Stimulated activated CD4-positive, alpha-beta T cell treated with anti-CD3 and anti-CD28 coated beads, TNF-alpha, amount 100 ng/mL, for 4 hours (primary cell): ENCODE results near the gene SLC35E4.
"Not testable (repeated sequence)": the region's sequence is repeated elsewhere in the genome, so short reads cannot be mapped to it uniquely, and the experiment has no call there.

ENCODE experiments used
- DNase-seq, 3 experiments: peaks; one replicate each; pipeline ENCODE4 v3.0.0-alpha.2; 2020; ENCODE audit warnings: low read depth in 3 of 3

Gene SLC35E4

DNA sequence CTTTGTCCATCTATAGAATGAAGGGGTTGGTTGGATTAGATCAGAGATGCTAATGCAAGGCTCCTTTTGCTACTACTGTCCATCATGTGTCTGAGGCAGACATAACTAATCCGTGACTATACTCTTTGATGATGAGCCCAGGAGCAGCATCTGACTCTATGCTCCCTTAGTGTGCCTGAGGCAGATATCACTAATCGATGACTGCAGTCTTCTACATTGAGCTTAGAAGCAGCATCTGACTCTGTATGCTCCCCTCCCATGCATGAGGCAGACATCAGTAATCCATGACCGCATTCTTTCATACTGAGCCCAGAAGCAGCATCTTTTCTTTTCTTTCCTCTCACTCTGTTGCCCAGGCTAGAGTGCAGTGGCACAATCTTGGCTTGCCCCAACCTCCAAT is 24.4 kb upstream of the SLC35E4 start:
- DNase-seq, result no peak

DNA sequence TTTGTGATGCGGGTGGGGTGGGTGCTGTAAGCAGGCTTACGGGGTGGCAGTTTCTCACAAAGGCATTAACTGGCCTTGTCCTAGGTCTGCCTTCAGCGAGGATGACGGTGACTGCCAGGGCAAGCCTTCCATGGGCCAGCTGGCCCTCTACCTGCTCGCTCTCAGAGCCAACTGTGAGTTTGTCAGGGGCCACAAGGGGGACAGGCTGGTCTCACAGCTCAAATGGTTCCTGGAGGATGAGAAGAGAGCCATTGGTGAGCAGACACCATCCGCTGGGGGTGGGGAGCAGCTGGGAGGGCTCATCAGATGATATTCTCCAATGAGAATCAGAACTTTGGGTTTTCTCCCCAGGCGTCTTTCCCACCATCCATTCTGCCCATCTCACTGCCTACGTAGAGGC is 22.8 kb upstream of the SLC35E4 start:
- DNase-seq, result no peak

DNA sequence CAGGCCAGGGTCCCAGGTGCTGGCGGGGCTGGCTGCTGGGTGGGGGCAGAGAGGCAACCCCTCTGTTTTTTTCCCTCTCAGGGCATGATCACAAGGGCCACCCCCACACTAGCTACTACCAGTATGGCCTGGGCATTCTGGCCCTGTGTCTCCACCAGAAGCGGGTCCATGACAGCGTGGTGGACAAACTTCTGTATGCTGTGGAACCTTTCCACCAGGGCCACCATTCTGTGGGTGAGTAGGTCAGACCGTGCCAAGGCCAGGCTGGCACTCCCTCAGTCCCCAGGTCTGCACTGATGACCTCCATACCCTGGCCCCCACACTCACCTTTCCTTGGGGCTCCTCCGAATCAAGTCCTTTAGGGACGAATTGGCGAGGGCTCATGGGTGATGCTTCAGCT is 21.3 kb upstream of the SLC35E4 start:
- DNase-seq, result no peak

DNA sequence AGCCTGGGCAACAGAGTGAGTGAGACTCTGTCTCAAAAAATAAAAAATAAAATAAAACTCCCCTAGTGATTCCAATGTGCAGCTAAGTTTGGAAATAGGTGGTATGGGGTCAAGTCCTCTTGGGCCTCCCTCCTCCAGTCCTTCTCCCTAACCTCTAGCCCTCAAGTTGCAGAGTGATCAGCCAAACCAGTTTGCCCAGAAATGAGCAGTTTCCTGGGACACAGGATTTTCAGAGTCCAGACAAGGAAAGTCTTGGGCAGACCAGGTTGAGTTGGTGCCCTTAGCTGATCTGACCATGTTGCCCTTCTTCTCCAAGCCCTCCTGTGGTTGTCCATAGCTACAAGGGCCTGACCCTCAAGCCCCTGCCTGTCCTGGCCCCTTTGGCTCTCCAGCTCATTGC is 20.7 kb upstream of the SLC35E4 start:
- DNase-seq, result no peak

DNA sequence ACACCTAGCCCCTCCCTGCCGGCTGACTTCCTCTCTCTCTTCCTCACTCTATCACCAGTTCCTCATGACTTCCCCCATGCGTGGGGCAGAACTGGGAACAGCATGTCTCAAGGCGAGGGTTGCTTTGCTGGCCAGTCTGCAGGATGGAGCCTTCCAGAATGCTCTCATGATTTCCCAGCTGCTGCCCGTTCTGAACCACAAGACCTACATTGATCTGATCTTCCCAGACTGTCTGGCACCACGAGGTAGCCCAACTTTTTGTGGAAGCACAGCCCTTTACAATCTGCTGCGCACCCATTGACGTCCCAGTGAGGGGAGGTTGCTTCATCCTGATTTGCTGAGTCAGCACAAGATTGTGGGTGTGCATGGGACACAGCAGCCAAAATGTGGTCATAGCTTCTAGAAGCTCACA is 20.0 kb upstream of the SLC35E4 start:
- no peak for DNase-seq

DNA sequence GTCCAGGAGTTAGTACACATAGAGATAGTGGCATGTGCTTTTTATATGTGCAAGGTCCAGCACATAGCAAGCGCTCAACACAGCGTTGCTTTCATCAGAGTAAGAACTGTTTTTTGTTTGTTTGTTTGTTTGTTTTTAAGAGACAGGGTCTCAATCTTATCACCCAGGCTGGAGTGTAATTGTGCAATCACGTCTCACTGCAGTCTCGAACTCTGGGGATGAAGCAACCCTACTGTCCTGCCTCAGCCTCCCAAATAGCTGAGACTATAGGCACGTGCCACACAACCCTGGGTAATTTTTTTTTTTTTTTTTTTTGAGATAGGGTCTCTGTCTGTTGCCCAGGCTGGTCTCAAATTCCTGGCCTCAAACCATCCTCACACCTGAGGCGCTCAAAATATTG is 17.8 kb upstream of the SLC35E4 start:
- DNase-seq, result no peak

DNA sequence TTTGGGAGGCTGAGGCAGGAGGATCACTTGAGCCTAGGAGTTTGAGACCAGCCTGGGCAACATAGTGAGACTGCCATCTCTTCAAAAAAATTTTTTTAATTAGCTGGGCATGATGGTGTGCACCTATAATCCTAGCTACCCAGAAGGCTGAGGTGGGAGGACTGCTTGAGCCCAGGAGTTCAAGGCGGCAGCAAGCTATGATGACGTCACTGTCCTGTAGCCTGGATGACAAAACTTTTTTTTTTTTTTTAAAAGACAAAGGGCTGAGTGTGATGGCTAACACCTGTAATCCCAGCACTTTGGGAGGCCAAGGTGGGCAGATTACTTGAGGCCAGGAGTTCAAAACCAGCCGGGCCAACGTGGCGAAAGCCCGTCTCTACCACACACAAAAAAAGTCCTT is 15.7 kb upstream of the SLC35E4 start:
- not testable (repeated sequence) for DNase-seq

DNA sequence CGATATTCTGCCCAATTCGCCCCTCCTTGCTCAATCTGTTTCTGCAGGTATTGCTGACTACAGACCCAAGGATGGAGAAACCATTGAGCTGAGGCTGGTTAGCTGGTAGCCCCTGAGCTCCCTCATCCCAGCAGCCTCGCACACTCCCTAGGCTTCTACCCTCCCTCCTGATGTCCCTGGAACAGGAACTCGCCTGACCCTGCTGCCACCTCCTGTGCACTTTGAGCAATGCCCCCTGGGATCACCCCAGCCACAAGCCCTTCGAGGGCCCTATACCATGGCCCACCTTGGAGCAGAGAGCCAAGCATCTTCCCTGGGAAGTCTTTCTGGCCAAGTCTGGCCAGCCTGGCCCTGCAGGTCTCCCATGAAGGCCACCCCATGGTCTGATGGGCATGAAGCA is 9.2 kb upstream of the SLC35E4 start:
- no peak for DNase-seq

DNA sequence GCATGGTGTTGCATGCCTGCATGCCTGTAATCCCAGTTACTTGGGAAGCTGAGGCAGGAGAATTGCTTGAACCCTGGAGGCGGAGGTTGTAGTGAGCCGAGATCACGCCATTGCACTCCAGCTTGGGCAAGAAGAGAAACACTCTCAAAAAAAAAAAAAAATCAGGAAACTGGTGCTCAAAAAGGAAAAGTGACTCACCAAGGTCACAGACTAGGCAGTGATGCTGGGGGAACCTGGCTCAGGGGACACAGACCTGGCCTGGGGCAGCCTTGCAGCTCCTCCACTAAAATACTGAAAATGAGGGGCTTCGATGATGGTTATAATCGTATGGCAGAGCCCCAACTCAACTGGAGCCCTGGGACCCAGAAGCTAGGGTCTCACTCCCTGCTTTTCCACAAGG is 8.1 kb upstream of the SLC35E4 start:
- no peak for DNase-seq

DNA sequence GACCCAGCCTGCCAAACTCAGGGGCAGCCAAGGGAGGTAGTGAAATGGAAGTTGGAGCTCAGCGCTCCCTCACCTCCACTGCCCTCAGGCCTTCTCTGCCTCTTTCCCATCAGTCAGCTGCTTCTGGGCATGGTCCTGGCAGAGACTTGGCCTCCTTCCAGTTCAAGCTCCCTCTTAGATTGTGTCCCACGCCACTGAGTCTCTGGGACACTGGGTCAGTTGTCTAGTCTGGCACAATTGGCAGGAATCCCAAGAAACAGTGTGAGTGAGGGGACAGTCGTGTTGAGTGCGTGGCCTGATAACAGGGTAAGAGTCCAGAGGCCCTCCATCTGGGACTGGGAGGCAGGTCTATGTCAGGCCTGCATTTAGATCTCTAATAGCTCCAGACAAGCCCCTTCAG is 7.1 kb upstream of the SLC35E4 start:
- DNase-seq, result no peak

DNA sequence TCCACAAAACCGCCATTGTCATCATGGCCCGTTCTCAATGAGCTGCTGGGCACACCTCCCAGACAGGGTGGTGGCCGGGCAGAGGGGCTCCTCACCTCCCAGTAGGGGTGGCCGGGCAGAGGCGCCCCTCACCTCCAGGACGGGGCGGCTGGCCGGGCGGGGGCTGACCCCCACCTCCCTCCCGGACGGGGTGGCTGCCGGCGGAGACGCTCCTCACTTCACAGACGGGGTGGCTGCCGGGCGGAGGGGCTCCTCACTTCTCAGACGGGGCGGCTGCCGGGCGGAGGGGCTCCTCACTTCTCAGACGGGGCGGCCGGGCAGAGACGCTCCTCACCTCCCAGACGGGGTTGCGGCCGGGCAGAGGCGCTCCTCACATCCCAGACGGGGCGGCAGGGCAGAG is 4.1 kb upstream of the SLC35E4 start:
- DNase-seq, result not testable (repeated sequence)

DNA sequence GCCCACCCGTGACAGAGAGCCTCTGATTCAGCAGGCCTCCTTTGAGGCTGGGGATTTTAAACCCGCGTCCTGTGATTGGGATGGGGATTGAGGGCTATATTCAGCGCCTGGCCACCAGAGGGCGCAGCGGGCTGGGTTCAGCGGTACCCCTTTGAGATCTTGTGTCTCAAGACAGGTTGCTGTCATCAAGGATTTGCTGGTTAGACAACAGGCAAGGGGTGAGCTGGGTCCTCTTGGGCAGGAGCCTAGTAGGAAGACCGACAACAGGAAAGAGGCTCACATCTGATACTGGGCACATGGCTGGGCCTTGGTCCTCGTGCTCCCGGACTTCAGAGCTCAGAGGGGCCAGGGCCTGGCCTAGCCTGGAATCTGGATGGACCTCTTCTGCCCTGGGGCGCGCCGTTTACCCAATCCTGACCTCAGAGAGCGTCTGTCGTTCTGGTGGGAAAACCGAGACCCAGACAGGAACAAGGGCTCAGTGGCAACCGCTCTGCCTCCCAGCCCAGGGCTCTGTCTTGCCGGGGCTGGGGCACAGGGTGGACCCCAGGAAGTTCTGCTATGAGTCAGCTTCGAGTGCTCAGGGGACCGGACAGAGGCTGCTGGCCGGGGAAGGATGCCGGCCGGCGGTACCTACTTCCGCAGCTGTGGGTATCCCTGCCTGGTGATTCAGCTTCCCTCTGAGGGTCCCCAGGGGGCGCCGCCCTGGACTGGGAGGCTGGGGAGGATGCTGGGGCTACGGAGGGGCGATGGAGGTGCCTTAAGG is 929 bp upstream of the SLC35E4 start:
- peak; percentile 80 to 88 (median 87) for DNase-seq

DNA sequence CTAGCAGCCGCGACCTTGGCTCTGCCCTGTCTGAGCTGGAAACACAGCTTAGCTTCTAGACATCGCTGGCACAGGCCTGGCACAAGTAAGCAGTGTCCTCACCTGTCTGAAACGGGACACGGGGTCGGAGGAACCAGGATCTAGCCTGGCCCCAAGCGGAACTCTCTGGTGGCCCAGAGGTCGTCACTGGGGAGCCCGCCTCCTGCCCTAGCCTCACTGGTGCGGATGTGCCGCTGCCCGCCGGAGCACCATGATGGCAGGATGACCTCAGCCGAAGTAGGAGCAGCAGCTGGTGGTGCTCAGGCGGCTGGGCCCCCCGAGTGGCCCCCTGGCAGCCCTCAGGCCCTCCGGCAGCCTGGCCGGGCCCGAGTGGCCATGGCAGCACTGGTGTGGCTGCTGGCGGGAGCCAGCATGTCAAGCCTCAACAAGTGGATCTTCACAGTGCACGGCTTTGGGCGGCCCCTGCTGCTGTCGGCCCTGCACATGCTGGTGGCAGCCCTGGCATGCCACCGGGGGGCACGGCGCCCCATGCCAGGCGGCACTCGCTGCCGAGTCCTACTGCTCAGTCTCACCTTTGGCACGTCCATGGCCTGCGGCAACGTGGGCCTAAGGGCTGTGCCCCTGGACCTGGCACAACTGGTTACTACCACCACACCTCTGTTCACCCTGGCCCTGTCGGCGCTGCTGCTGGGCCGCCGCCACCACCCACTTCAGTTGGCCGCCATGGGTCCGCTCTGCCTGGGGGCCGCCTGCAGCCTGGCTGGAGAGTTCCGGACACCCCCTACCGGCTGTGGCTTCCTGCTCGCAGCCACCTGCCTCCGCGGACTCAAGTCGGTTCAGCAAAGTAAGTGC is 871 bp downstream of the SLC35E4 start:
- no peak for DNase-seq

DNA sequence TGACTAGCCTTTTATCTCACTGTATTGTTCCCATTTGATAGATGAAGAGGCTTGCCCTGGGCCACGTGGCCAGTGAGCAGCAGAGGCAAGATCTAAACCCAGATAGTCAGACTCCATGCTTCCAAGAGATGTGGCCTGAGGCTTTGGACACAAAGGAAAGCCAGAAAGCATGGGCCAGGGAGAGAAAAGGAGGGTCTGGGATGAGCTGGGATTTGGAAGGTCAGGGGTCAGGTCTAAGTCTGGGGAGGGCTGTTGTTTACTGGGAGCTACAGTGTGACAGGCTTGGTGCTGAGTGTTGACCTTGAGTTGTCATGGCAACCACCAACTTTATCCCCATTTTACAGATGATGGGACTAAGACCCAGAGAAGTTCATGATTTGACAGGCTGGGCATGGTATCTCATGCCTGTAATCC is 2.1 kb downstream of the SLC35E4 start:
- no peak for DNase-seq

DNA sequence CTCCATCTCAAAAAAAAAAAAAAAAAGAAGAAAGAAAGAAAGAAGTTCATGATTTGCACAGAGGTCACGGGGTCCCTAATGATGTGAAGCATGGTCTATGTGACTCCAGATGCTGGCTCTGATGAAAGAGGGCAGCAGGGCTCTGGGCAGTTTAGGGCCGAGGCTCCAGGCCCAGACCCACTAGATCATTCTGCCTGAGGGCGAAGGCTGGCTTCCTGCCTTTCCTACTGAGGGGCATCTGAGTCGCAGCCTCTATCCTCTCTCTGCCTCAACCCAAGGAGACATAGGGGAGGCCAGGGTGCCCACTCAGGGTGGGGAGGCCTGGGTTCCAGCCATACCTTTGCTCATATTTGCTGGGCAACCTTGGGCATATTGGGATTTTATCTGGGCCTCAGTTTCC is 4.8 kb downstream of the SLC35E4 start:
- no peak for DNase-seq

DNA sequence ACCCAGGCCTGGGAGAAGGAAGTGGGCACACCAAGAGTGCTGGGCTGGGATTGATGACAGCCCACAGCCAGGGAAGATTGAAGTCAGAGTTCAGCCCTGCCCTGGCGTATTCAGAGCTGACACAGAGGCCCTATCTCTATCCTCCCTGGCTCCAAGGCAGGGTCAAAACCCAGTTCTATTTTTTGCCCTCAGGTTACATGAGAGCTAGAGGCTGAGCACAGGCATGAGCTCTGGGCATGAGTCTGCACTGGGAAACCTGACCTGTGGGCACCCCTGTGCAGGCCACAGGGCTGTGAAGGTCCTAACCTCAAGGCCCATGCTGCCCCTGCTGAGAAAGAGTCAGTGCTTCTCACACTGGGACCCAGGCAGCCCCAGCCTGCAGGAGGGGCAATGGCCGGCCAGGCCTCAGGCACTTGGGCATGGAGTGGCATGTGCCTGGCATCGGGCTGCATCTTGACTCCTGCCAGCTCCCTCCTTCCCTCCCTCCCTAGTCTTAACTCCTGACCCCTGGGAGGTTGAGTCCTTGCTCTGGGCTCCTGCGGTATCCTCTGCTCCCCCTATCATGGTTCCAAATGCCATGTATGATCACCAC is 5.4 kb downstream of the SLC35E4 start:
- no peak for DNase-seq

DNA sequence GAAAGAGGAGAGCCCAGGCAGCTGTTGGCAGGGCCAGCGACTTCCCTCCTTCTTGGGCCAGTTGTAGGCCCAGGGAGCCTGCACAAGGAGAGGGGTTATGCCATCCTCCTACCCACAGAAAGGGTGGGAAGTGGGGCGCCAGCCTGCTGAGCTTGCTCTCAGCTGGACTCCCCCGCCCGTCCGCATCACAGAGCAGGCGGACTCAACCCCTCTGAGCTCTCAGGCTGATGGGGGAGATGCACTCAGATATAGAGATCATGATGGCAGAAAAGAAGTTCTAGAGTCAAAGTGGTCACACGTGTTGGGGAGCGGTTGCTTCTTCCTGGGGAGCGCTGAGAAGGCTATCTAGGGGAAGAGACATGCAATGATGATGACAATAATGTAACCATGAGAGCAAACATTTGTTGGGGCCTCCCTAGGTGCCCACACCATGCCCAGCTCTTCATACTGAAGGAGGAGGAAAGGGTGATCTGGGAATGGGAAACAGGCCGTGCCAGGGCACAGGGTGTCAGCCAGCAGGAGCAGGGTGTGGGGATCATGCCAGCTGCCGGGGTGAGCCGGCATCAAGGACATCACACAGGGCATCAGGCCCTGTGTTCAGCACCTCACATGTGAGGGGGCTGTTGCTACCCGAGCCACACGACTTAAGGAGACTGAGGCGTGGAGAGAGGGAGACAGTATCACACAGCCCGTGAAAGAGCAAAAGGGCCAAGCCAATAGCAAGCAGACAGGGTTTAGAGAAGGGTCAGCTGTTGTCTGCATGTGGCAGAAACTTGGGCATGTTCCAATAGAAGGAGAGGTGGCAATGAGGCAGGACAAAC is 7.7 kb downstream of the SLC35E4 start:
- no peak for DNase-seq

DNA sequence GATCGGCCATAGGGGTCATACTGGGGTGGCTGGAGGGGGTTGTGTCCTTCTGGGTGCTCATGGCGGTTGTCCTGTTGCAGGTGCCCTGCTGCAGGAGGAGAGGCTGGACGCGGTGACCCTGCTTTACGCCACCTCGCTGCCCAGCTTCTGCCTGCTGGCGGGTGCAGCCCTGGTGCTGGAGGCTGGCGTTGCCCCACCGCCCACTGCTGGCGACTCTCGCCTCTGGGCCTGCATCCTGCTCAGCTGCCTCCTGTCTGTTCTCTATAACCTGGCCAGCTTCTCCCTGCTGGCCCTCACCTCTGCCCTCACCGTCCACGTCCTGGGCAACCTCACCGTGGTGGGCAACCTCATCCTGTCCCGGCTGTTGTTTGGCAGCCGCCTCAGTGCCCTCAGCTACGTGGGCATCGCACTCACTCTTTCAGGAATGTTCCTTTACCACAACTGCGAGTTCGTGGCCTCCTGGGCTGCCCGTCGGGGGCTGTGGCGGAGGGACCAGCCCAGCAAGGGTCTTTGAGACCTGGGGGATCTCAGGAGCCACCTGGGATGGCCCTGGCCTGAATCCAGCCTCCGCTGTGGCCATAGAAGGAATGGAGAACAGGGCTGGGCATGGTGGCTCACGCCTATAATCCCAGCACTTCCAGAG is 11.1 kb downstream of the SLC35E4 start:
- DNase-seq, result no peak

DNA sequence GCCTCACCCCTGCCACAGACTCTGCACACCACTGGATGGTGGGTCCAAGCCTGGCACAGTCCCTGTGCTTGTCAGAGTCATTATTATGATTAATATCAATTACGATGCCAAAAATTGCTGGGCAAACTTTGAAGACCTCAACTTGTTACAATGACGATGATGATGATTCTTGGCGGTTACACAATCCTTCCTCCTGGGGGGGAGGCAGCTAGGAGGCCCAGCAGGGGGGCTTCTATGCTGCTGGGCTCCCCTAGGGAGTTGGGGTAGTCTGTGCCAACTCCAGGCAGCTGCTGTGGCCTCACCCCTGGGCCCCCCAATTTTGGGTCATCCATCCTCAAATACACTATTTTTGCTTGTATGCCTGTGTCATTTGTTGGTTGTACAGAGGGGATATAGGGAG is 12.0 kb downstream of the SLC35E4 start:
- DNase-seq, result no peak

DNA sequence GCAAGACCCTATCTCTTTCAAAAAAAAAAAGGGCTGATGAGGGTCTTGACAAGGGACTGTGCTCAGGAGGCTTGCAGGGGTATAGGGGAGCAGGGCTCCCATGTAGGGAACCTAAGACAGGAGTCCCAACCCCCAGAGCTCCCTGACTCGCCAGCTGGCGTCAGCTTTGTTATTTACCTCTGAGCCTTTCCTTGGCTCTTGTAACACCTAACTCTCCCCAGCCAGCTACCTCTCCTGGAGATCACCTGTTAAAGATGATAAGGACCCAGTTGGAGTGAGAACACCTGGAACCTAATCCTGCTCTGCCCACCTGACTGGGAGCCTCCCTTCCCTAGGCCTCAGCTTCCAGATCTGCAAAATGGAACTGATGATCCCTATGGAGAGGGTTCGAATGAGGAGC is 13.2 kb downstream of the SLC35E4 start:
- DNase-seq, result no peak

DNA sequence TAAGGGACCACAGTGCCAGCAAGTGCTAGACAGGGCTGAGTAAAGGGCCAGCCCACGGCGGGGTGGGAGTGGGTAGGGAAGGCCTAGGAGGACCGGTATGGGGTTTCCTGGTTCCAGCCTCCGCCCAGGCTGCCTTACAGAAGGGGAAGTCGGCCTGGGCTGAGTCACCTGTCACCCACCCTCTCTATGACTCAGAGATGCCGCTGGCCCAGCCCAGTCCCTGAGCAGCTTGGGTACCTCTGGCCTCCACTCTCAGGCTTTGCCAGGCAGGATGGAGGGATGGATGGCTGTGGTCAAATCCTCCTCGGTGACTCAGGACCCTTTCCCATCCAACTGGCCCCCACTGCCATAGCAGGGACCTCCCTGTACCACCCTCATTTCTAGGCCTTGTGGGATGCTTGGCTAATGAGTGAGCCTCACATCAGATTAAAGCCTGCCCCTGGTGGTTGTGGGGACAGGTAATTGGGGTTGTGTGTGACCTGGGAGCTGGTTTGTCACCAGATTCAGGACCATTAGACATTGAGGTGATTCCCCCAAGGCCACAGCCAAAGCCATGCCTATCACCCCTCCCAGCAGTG is 13.9 kb downstream of the SLC35E4 start:
- peak; percentile 73 to 80 (median 78) for DNase-seq
